HG03095 (cell line): Measurements from ENCODE around the gene PPP2R5C.

ENCODE experiments used
- ATAC-seq: cut with Tn5 transposase; IDR thresholded peaks from one replicate; pipeline ENCODE4 v1.9.1; 2021; ENCODE audit warnings: moderate library complexity; ENCODE audit not compliant: unreplicated experiment

PPP2R5C gene

DNA sequence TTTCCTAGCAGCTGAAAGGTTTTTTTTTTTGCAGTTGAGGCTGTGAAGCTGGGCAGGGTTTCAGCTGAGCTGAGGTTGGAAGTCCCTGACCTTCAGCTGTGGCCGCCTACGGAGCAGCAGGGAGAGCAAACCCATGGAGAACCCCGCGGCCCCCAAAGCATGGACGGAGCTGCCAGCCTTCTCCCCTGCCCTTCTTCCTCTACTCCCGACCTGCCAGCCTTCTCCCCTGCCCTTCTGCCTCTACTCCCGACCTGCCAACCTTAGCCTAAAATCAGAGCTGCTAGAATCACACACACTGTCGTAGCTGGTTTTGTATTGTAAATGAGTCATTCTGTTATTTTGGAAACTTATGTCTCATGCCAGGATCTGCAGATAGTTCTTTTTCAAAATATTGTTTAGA, 74.6 kb downstream of the PPP2R5C start:
- ATAC-seq, result no peak

- ATAC-seq, result no peak
Measured at GRCh38 chr14:101838476-101838875, 77.0 kb downstream of the PPP2R5C start.

DNA sequence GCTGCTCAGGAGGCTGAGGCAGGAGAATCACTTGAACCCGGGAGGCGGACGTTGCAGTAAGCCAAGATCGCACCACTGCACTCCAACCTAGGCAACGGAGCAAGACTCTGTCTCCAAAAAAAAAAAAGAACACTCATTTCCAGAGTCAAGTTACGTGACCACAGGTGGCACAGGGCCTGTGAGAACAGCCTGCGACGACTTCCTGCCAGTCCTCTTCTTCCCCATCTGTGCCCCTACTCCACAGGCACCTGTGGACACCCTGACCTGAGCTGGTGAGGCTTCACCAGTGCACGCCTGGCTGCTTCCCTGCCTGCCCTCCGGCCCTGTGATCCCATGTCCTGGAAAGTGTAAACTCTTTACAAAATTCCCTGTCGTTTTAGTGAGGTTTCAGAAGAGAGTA, 77.7 kb downstream of the PPP2R5C start:
- ATAC-seq, result no peak

- no peak for ATAC-seq
Measured at GRCh38 chr14:101839661-101840060, 78.2 kb downstream of the PPP2R5C start.

- no peak for ATAC-seq
Measured at GRCh38 chr14:101840649-101841369, 79.3 kb downstream of the PPP2R5C start.

- no peak for ATAC-seq
Measured at GRCh38 chr14:101843038-101843437, 81.5 kb downstream of the PPP2R5C start.

- no peak for ATAC-seq
Measured at GRCh38 chr14:101843665-101844064, 82.2 kb downstream of the PPP2R5C start.

GRCh38 chr14:101844219-101844618, 82.7 kb downstream of the PPP2R5C start:
- ATAC-seq, result no peak

GRCh38 chr14:101844751-101845150, 83.2 kb downstream of the PPP2R5C start:
- no peak for ATAC-seq

- ATAC-seq, result no peak
Measured at GRCh38 chr14:101845496-101845895, 84.0 kb downstream of the PPP2R5C start.

DNA sequence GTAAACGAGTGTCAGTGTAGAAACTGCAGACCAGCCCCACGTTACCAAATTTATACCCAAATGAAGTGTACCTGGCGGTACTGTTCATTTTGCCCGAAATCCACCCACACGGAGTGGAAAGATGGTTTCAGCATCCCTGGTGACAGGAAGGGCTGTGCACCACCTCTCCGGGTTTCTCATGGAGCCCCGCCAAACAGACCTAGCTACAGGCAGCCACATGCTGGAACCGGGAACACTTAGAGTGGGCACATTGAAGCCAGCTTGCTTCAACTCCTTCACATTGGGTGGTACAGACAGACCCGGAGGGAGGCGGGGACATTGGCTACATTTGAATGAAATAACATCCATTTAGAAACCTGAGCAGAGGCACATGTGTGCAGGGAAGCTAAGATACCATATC, 84.4 kb downstream of the PPP2R5C start:
- ATAC-seq, result no peak

- ATAC-seq, result peak; percentile 37
Measured at GRCh38 chr14:101849125-101849524, 87.6 kb downstream of the PPP2R5C start.

- no peak for ATAC-seq
Measured at GRCh38 chr14:101849640-101850039, 88.1 kb downstream of the PPP2R5C start.

DNA sequence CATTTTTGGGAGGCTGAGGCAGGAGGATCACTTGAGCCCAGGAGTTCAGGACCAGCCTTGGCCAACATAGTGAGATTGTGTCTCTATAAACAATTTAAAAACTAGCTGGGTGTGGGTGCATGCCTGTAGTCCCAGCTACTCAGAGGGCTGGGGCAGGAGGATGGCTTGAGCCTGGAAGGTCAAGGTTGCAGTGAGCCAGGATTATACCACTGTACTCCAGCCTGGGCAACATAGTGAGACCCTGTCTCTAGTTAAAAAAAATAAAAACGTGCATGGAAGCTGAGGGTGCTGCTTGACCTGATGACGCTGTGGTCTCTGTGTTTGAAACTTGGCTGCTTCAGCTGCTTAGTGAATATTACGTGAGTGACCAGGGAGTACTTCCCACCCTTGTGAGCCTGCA, 89.7 kb downstream of the PPP2R5C start:
- no peak for ATAC-seq

DNA sequence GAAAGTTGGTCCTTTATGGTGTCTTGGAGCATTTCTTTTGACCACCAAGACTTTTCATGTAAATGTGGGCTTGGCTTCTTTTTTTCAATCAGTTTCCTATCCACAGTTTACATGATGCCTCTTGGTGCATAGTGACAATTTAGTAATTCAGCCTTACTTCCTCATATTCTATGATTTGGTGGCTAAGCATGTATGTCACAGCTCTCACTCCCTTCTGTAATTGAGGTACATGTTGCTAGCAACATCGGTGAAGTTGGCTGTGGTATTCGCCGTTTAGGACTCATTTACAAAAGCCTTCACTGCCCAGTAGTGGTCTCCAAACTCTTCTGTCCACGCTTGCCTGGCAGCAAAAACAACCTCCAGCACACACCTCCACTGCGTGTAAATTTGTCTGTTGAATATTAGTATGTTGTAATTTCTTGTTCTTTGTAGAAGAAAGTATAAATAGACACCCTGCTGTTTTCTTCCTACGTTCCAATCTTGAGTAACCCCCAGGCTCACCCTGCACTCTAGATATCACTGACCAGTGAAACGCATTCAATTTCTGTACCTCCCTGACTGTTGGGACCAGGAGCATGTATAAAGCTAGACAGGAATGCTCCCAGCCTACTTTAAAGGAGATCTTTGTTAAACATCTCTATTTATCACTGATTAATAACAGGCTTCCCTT, 90.4 kb downstream of the PPP2R5C start:
- ATAC-seq, result no peak

DNA sequence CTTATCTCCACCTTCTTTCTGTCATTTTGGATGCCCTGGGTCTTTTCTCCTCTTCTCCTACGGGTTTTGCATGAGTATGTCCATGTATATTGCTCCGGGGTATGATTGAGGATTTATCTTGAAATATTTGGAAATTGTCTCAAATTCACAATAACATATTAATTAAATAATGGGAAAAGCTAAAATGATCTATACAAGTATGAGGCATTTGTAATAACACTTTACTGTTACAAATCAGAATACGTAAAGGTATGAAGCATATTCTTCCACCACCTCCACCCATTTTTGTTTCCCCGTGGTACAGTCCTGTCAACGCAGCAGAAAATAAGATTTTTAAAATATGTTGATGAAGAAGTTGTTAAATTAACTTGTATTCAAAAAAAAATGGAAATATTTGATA, 91.3 kb downstream of the PPP2R5C start:
- ATAC-seq, result no peak

- no peak for ATAC-seq
Measured at GRCh38 chr14:101853455-101854018, 92.0 kb downstream of the PPP2R5C start.

DNA sequence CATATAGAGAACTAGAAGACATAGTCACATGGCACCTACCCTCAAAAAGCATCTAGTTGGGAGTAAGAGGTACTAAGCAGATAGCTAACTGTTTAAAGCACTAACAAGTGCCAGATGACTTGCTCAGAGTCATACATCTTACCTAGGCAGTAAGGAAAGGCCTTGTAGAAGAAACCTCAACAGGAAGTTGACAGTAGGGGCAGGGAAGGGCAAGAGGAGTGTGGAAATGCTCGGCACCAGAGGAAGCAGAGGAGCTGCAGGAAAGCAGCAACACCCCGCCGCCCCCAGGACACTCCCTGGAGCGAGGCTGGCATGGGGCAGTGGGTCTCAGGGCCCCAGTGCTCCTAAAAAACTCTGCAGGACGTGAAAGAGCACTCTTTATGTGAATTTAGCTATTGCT, 92.9 kb downstream of the PPP2R5C start:
- ATAC-seq, result no peak

DNA sequence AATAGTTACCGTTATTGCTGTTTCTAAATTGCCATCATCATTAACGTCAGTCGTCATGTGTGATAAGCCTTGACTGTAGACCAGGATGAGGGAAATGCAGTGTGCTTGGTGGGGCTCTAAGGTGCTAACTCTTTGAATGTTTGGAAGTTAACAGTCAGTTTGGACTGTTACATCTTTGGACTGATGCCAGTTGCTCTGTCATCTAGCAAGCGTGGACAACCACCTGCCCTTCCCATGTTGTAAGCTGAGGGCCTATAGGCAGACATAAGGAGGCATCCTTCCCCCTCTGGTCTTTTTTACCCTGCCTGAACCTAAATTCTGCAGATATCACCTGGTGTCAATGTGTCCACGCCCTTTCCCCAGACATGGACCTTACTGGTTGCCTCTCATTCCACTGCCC, 94.4 kb downstream of the PPP2R5C start:
- ATAC-seq, result no peak

DNA sequence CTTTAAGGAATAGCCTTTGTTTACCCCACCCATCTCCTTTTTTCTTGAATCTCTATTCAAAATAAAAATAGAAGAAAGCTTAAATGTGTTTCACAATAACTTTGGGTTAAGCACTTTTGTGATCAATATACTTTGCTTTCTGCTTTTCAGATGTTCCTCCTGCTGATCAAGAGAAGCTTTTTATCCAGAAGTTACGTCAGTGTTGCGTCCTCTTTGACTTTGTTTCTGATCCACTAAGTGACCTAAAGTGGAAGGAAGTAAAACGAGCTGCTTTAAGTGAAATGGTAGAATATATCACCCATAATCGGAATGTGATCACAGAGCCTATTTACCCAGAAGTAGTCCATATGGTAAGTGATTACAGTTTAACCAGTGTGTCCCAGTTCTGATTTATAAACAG, 95.0 kb downstream of the PPP2R5C start:
- ATAC-seq, result no peak

GRCh38 chr14:101857226-101857625, 95.7 kb downstream of the PPP2R5C start:
- ATAC-seq, result no peak

DNA sequence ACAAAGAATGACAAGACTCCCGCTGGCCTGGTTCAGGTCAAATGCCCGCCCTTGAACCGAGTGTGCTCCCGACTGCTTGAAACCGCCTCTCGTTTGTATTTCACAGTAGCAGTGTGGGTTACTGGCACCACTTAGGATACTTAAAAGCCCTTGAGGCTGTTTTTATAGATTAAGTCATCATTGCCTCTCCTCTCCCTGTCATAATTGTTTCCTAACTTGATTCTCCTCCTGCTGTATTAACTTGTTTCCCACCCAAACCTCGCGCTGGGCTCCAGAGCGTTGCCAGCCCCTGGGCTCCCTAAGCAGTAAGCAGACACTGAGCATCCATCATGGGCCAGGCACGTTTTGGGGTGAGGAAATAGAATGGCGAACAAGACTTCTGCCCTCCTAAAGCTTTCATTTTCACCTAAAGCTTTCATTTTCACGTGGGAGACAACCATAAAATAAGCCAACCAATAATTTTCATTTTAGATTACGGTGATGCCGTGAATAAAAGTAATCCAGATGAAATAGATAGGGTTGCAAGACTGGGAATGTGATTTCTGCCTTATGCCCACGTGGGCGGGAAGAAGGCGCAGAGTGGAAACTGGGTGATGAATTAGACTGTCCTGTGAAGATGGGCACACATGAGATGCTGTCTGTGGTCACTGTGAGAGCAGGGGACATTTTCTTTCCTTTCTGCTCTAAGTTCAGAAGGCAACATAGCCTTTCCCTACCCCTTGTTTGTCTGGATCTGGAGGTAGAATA, 97.5 kb downstream of the PPP2R5C start:
- no peak for ATAC-seq
